CD4-positive, CD25-positive, alpha-beta regulatory T cell (primary cell): ENCODE measurements around the gene DNMT1. TPM values are rescaled to one million over a fixed set of nuclear protein-coding genes. Genes with fewer than 3 reads are reported as not detected.

Experiments
- ATAC-seq, 2 donors: fragments of 150-1000 bp; cut with Tn5 transposase; one replicate each; pipeline ENCODE4 v1.10.0; 2021; ENCODE audit warnings: low read depth in 2 of 2, moderate number of reproducible peaks in 2 of 2, moderate library complexity in 1 of 2
- DNase-seq, 3 donors: peaks; one replicate each; pipeline versions ENCODE4 v3.0.0 to v3.0.0-alpha.2; 2012 to 2022; ENCODE audit warnings: mixed read lengths in 1 of 3
- H3K27ac ChIP-seq: one replicate; pipeline ENCODE4 v1.7.0; 2013; ENCODE audit warnings: mild to moderate bottlenecking, low read length; ENCODE audit not compliant: insufficient read depth, poor library complexity, severe bottlenecking
- H3K27me3 ChIP-seq: one replicate; pipeline ENCODE4 v1.7.0; 2013; ENCODE audit warnings: low read length; ENCODE audit not compliant: control insufficient read depth, insufficient read depth
- H3K36me3 ChIP-seq: one replicate; pipeline ENCODE4 v1.7.0; 2013; ENCODE audit warnings: mild to moderate bottlenecking, low read length, moderate library complexity; ENCODE audit not compliant: control insufficient read depth, insufficient read depth
- H3K4me1 ChIP-seq: 2 replicates; pipeline ENCODE4 v1.7.0; 2013; ENCODE audit warnings: mild to moderate bottlenecking, low read length; ENCODE audit not compliant: insufficient read depth, control insufficient read depth, poor library complexity, severe bottlenecking
- H3K4me3 ChIP-seq: one replicate; pipeline ENCODE4 v1.7.0; 2013; ENCODE audit warnings: low read depth, mild to moderate bottlenecking, low read length, moderate library complexity
- H3K9me3 ChIP-seq, 2 experiments: 1 replicate in 1 of 2; 2 replicates in 1 of 2; pipeline ENCODE4 v1.7.0; 2013; ENCODE audit warnings: low read length in 2 of 2, mild to moderate bottlenecking in 1 of 2, moderate library complexity in 1 of 2; ENCODE audit not compliant: control insufficient read depth in 2 of 2
- H3K27ac Mint-ChIP-seq, 3 donors: one replicate each; pipeline ENCODE4 v1.8.0; 2020 to 2022; ENCODE audit warnings: mild to moderate bottlenecking in 3 of 3, mixed read lengths in 3 of 3, moderate library complexity in 2 of 3
- H3K27me3 Mint-ChIP-seq: one replicate; pipeline ENCODE4 v1.8.0; 2022; ENCODE audit warnings: mild to moderate bottlenecking, mixed read lengths
- H3K36me3 Mint-ChIP-seq: one replicate; pipeline ENCODE4 v1.8.0; 2020; ENCODE audit warnings: mixed read lengths
- H3K4me1 Mint-ChIP-seq, 4 donors: one replicate each; pipeline ENCODE4 v1.8.0; 2020 to 2022; ENCODE audit warnings: mixed read lengths in 4 of 4, mild to moderate bottlenecking in 1 of 4
- H3K4me3 Mint-ChIP-seq, 4 donors: one replicate each; pipeline ENCODE4 v1.8.0; 2020 to 2022; ENCODE audit warnings: mild to moderate bottlenecking in 4 of 4, mixed read lengths in 4 of 4, moderate library complexity in 3 of 4
- H3K9me3 Mint-ChIP-seq, 7 donors: one replicate each; pipeline ENCODE4 v1.8.0; 2020 to 2022; ENCODE audit warnings: mixed read lengths in 7 of 7, mild to moderate bottlenecking in 3 of 7, moderate library complexity in 2 of 7
- polyA plus RNA-seq, 4 donors: library from polyadenylated mRNA; unstranded; fragments of 300-500 nt; fragmentation: Illumina TruSeq; gene quantifications; one replicate each; pipeline ENCODE4 v1.2.3, GENCODE V29; 2021
- total RNA-seq: library from RNA; stranded (reverse); gene quantifications from one replicate; pipeline ENCODE4 v1.2.3, GENCODE V29; 2022

Gene DNMT1
- total and polyA plus RNA-seq, 5 donors from 2014 or later: 78.8 to 259 (median 99.9) TPM

GRCh38 chr19:10138879-10139795, 55.6 kb downstream of the DNMT1 start:
- H3K27me3 ChIP-seq: no peaks in the 10 kb centered on the region
- Mint-ChIP-seq H3K27me3 (no peaks in the 10 kb centered on the region), H3K4me1 (peaks cover 6 to 37% (median 15%) of the 10 kb centered on the region in 4 donors), H3K9me3 (peaks cover 0 to 1% (median 0%) of the 10 kb centered on the region in 7 donors), H3K4me3 (no peak overlapping the region), H3K36me3 (peaks cover 23% of the 10 kb centered on the region), H3K27ac (peak overlapping the region in 2 of 3 donors; percentile 51 to 52)
- no peaks in the 10 kb centered on the region for H3K9me3 ChIP-seq
- peaks cover 60% of the 10 kb centered on the region for H3K36me3 ChIP-seq
- ATAC-seq: no peak
- no peak for DNase-seq
- H3K4me1 ChIP-seq: peaks cover 36% of the 10 kb centered on the region
- H3K27ac ChIP-seq: no peak overlapping the region
- H3K4me3 ChIP-seq: no peak overlapping the region

- no peaks in the 10 kb centered on the region for H3K9me3 ChIP-seq
- Mint-ChIP-seq H3K9me3 (peaks cover 0 to 1% (median 0%) of the 10 kb centered on the region in 7 donors), H3K4me1 (peaks cover 5 to 25% (median 10%) of the 10 kb centered on the region in 4 donors), H3K27me3 (no peaks in the 10 kb centered on the region), H3K36me3 (peaks cover 25% of the 10 kb centered on the region), H3K4me3 (no peak overlapping the region), H3K27ac (peak overlapping the region in 1 of 3 donors; percentile 38)
- H3K4me1 ChIP-seq: peaks cover 25% of the 10 kb centered on the region
- no peaks in the 10 kb centered on the region for H3K27me3 ChIP-seq
- no peak for DNase-seq
- no peak for ATAC-seq
- H3K27ac ChIP-seq: no peak overlapping the region
- H3K36me3 ChIP-seq: peaks cover 71% of the 10 kb centered on the region
- no peak overlapping the region for H3K4me3 ChIP-seq
Measured at GRCh38 chr19:10137751-10138682, 56.7 kb downstream of the DNMT1 start.

GRCh38 chr19:10136936-10137335, 57.8 kb downstream of the DNMT1 start:
- Mint-ChIP-seq H3K9me3 (no peaks in the 10 kb centered on the region), H3K4me3 (no peak overlapping the region), H3K36me3 (peaks cover 22% of the 10 kb centered on the region), H3K27ac (peak overlapping the region in 1 of 3 donors; percentile 87), H3K4me1 (peaks cover 0 to 15% (median 5%) of the 10 kb centered on the region in 4 donors), H3K27me3 (no peaks in the 10 kb centered on the region)
- ATAC-seq (no peak), DNase-seq (no peak)
- Histone ChIP-seq H3K27ac (no peak overlapping the region), H3K4me3 (no peak overlapping the region), H3K36me3 (peaks cover 76% of the 10 kb centered on the region), H3K4me1 (peaks cover 14% of the 10 kb centered on the region), H3K9me3 (no peaks in the 10 kb centered on the region), H3K27me3 (no peaks in the 10 kb centered on the region)

GRCh38 chr19:10135551-10136334, 59.0 kb downstream of the DNMT1 start:
- peaks cover 2% of the 10 kb centered on the region for H3K4me1 ChIP-seq
- H3K27ac Mint-ChIP-seq: peak overlapping the region in 2 of 3 donors; percentile 26 to 60
- H3K36me3 Mint-ChIP-seq: peaks cover 26% of the 10 kb centered on the region
- no peak for DNase-seq
- no peaks in the 10 kb centered on the region for H3K27me3 ChIP-seq
- H3K27me3 Mint-ChIP-seq: no peaks in the 10 kb centered on the region
- no peaks in the 10 kb centered on the region for H3K9me3 ChIP-seq
- H3K27ac ChIP-seq: no peak overlapping the region
- H3K36me3 ChIP-seq: peaks cover 80% of the 10 kb centered on the region
- ATAC-seq: no peak
- no peak overlapping the region for H3K4me3 ChIP-seq
- no peak overlapping the region for H3K4me3 Mint-ChIP-seq
- no peaks in the 10 kb centered on the region for H3K9me3 Mint-ChIP-seq
- H3K4me1 Mint-ChIP-seq: peaks cover 0 to 3% (median 0%) of the 10 kb centered on the region in 4 donors

- ATAC-seq: no peak
- no peak overlapping the region for H3K27ac Mint-ChIP-seq
- Histone ChIP-seq H3K4me1 (no peaks in the 10 kb centered on the region), H3K9me3 (no peaks in the 10 kb centered on the region), H3K4me3 (no peak overlapping the region), H3K27ac (no peak overlapping the region), H3K36me3 (peaks cover 68% of the 10 kb centered on the region), H3K27me3 (no peaks in the 10 kb centered on the region)
- H3K36me3 Mint-ChIP-seq: peaks cover 24% of the 10 kb centered on the region
- H3K4me1 Mint-ChIP-seq: peaks cover 0 to 4% (median 2%) of the 10 kb centered on the region in 4 donors
- H3K9me3 Mint-ChIP-seq: no peaks in the 10 kb centered on the region
- H3K27me3 Mint-ChIP-seq: no peaks in the 10 kb centered on the region
- no peak overlapping the region for H3K4me3 Mint-ChIP-seq
- DNase-seq: no peak
Measured at GRCh38 chr19:10134040-10134439, 60.7 kb downstream of the DNMT1 start.

GRCh38 chr19:10133596-10133995, 61.2 kb downstream of the DNMT1 start:
- H3K27ac ChIP-seq: no peak overlapping the region
- H3K4me1 ChIP-seq: no peaks in the 10 kb centered on the region
- H3K4me1 Mint-ChIP-seq: peaks cover 0 to 4% (median 2%) of the 10 kb centered on the region in 4 donors
- no peak overlapping the region for H3K4me3 Mint-ChIP-seq
- H3K36me3 Mint-ChIP-seq: peaks cover 24% of the 10 kb centered on the region
- H3K9me3 Mint-ChIP-seq: no peaks in the 10 kb centered on the region
- H3K36me3 ChIP-seq: peaks cover 67% of the 10 kb centered on the region
- H3K27ac Mint-ChIP-seq: peak overlapping the region in 1 of 3 donors; percentile 20
- H3K4me3 ChIP-seq: no peak overlapping the region
- no peak for ATAC-seq
- no peaks in the 10 kb centered on the region for H3K27me3 Mint-ChIP-seq
- H3K27me3 ChIP-seq: no peaks in the 10 kb centered on the region
- no peaks in the 10 kb centered on the region for H3K9me3 ChIP-seq
- DNase-seq: no peak

- H3K4me3 Mint-ChIP-seq: no peak overlapping the region
Measured at GRCh38 chr19:10132905-10133304, 61.8 kb downstream of the DNMT1 start.

More at GRCh38 chr19:10132905-10133304, 61.8 kb downstream of the DNMT1 start:
- DNase-seq (no peak), ATAC-seq (no peak)
- Histone ChIP-seq H3K36me3 (peaks cover 65% of the 10 kb centered on the region), H3K27ac (no peak overlapping the region), H3K27me3 (no peaks in the 10 kb centered on the region), H3K9me3 (no peaks in the 10 kb centered on the region), H3K4me3 (no peak overlapping the region), H3K4me1 (no peaks in the 10 kb centered on the region)
- Mint-ChIP-seq H3K36me3 (peaks cover 24% of the 10 kb centered on the region), H3K9me3 (no peaks in the 10 kb centered on the region), H3K27ac (no peak overlapping the region), H3K27me3 (no peaks in the 10 kb centered on the region), H3K4me1 (peaks cover 0 to 4% (median 2%) of the 10 kb centered on the region in 4 donors)
